Tibial nerve (tissue), 4 donors: Measurements from ENCODE around the gene RAB36.

Experiments used
- EP300 ChIP-seq, 2 donors: sonication (generic); formaldehyde crosslinking; IDR thresholded peaks; one replicate each; pipeline ENCODE4 v1.6.1; 2017; ENCODE audit warnings: antibody characterized with exemption in 2 of 2, mild to moderate bottlenecking in 1 of 2
- POLR2A ChIP-seq, 2 donors: fragments of 450-650 bp; IDR thresholded peaks; one replicate each; pipeline ENCODE4 v1.6.1; 2017; ENCODE audit warnings: antibody characterized with exemption in 2 of 2, mild to moderate bottlenecking in 2 of 2, moderate library complexity in 2 of 2
- TF ChIP-seq, protein P1 (sequence below), 5 experiments: fragments of 200-600 bp in 3 of 5; fragments of 450-650 bp in 2 of 5; sonication (generic) in 3 of 5; IDR thresholded peaks; one replicate each; pipeline ENCODE4 v1.5.1; 2016 to 2019; ENCODE audit warnings: antibody characterized with exemption in 5 of 5, mild to moderate bottlenecking in 3 of 5, moderate library complexity in 2 of 5

DNA sequence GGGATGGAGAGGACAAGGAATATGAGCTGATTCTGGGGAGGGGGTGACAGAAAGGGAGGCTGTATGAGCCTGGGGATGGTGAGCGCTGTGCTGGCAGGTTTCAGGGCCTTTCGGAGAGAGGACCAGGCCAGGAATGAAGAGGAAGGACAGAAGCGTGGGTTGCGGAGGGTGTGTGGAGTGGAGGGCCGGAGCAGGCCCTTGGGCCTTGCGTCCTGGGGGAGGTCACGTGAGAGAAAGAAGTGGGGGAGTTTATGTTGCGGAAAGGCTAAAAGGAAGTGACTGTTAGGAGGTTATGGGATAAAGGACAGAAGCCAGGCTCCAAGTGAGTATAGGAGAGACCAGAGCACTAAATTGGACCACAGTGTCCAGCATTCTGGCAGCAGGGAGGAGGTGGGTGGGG is 52.6 kb downstream of the RAB36 start:
- TF ChIP-seq, protein P1, sequence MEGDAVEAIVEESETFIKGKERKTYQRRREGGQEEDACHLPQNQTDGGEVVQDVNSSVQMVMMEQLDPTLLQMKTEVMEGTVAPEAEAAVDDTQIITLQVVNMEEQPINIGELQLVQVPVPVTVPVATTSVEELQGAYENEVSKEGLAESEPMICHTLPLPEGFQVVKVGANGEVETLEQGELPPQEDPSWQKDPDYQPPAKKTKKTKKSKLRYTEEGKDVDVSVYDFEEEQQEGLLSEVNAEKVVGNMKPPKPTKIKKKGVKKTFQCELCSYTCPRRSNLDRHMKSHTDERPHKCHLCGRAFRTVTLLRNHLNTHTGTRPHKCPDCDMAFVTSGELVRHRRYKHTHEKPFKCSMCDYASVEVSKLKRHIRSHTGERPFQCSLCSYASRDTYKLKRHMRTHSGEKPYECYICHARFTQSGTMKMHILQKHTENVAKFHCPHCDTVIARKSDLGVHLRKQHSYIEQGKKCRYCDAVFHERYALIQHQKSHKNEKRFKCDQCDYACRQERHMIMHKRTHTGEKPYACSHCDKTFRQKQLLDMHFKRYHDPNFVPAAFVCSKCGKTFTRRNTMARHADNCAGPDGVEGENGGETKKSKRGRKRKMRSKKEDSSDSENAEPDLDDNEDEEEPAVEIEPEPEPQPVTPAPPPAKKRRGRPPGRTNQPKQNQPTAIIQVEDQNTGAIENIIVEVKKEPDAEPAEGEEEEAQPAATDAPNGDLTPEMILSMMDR (IDR thresholded peaks at IDR 0.05): no peak
- no peak for TF ChIP-seq POLR2A (IDR thresholded peaks at IDR 0.05)
- TF ChIP-seq EP300 (IDR thresholded peaks at IDR 0.05): no peak
